Measurements from ENCODE around the gene CHERP. TPM values are rescaled to one million over a fixed set of nuclear protein-coding genes. Genes with fewer than 3 reads are reported as not detected.

CHERP gene
- total RNA-seq, 4 donors from 2014 or later, result 9.8 to 22.5 (median 12.6) TPM

GRCh38 chr19:16531380-16531669, 10.9 kb downstream of the CHERP start:
- no peaks in the 10 kb centered on the region for H3K27me3 ChIP-seq
- no peak for TF ChIP-seq CTCF (IDR thresholded peaks at IDR 0.05)
- TF ChIP-seq EP300 (IDR thresholded peaks at IDR 0.05), result no peak
- no peak for TF ChIP-seq POLR2A (IDR thresholded peaks at IDR 0.05)
- DNase-seq (ENCODE audit: low spot score in 2 of 2), result no peak
- H3K4me1 ChIP-seq, result no peaks in the 10 kb centered on the region
- no peak overlapping the region for H3K27ac ChIP-seq
- 93 to 96% methylated on average over 11 to 12 of the region's 12 CpGs for WGBS, 2 donors
- no peaks in the 10 kb centered on the region for H3K9me3 ChIP-seq
- peaks cover 21 to 100% (median 73%) of the 10 kb centered on the region in 3 donors for H3K36me3 ChIP-seq
- no peak overlapping the region for H3K4me3 ChIP-seq

DNA sequence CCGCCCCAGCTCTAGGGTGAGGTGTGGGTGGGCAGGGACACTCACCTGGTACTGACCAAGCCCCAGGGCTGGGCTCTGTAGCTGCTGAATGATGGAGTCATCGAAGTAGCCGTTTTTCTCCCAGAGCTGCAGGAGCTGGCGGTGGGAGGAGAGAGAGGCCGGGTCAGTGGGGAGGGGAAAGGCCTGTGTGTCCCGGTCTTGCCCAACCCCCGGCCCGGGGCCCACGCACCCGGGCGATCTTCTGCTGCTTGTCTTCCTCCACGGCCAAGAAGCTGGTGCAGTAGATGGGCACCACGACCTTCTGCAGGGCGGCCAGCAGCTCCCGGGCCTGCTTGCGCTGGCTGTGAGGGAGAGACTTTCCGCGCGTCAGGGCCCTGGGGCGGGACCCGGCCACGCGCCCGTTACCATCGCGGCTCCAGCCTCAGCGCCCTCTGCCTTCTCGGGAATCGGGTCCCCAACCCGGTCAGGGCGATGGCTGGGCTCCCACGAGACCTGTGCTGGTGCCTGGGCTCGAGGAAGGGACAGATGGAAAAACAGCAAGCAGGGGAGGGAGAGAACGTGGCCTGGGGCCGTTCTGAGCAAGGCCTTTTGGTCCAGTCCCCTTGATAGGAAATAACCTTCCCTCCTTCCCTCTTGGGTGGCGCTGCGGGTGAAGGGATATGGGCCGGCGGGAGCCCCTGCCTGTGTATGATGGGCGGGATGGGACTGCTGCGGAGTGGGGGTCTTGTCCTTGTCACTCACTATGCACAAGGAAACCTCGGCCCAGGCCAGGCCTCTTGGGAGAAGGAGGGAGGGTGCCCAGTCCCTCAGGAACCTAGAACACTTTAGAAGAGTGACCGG, 11.5 kb downstream of the CHERP start:
- H3K27me3 ChIP-seq, result no peaks in the 10 kb centered on the region
- WGBS, 2 donors, result 91% methylated on average over 40 to 43 of the region's 43 CpGs
- DNase-seq (ENCODE audit: low spot score in 2 of 2), result no peak
- H3K4me3 ChIP-seq, result no peak overlapping the region
- no peaks in the 10 kb centered on the region for H3K4me1 ChIP-seq
- TF ChIP-seq POLR2A (IDR thresholded peaks at IDR 0.05) (no peak), EP300 (IDR thresholded peaks at IDR 0.05) (no peak), CTCF (IDR thresholded peaks at IDR 0.05) (no peak)
- H3K27ac ChIP-seq, result no peak overlapping the region
- peaks cover 21 to 100% (median 75%) of the 10 kb centered on the region in 3 donors for H3K36me3 ChIP-seq
- H3K9me3 ChIP-seq, result no peaks in the 10 kb centered on the region

- H3K4me3 ChIP-seq, result no peak overlapping the region
- no peak for DNase-seq (ENCODE audit: low spot score in 2 of 2)
- peaks cover 16 to 100% (median 76%) of the 10 kb centered on the region in 3 donors for H3K36me3 ChIP-seq
- no peaks in the 10 kb centered on the region for H3K4me1 ChIP-seq
- H3K9me3 ChIP-seq, result no peaks in the 10 kb centered on the region
- H3K27ac ChIP-seq, result no peak overlapping the region
- whole genome bisulfite sequencing, 2 donors, result 89 to 94% methylated on average over 20 to 25 of the region's 25 CpGs
- TF ChIP-seq EP300 (IDR thresholded peaks at IDR 0.05) (no peak), CTCF (IDR thresholded peaks at IDR 0.05) (no peak), POLR2A (IDR thresholded peaks at IDR 0.05) (no peak)
- no peaks in the 10 kb centered on the region for H3K27me3 ChIP-seq
Measured at GRCh38 chr19:16529466-16530144, 12.6 kb downstream of the CHERP start.

GRCh38 chr19:16527971-16528521, 14.2 kb downstream of the CHERP start:
- H3K27me3 ChIP-seq, result no peaks in the 10 kb centered on the region
- no peak overlapping the region for H3K27ac ChIP-seq
- no peak for DNase-seq (ENCODE audit: low spot score in 2 of 2)
- no peak overlapping the region for H3K4me3 ChIP-seq
- peaks cover 19 to 100% (median 78%) of the 10 kb centered on the region in 3 donors for H3K36me3 ChIP-seq
- 92 to 94% methylated on average over 7 to 12 of the region's 12 CpGs for WGBS, 2 donors
- H3K9me3 ChIP-seq, result no peaks in the 10 kb centered on the region
- TF ChIP-seq POLR2A (IDR thresholded peaks at IDR 0.05) (no peak), CTCF (IDR thresholded peaks at IDR 0.05) (no peak), EP300 (IDR thresholded peaks at IDR 0.05) (no peak)
- H3K4me1 ChIP-seq, result no peaks in the 10 kb centered on the region
